NCI-H446 treated with DMSO at 0.1 percent for 48 hours (cell line): ENCODE measurements around the gene RTN4R.

ENCODE experiments used
- DNase-seq: peaks from one replicate; lab custom pipeline; 2025; lab: John Stamatoyannopoulos, UW

The RTN4R gene

GRCh38 chr22:20213833-20214708 is 54.0 kb downstream of the RTN4R start:
- DNase-seq: no peak

GRCh38 chr22:20212754-20213699 is 55.1 kb downstream of the RTN4R start:
- no peak for DNase-seq

- DNase-seq: no peak
These were observed 55.9 kb downstream of the RTN4R start for GRCh38 chr22:20211997-20212753.

- no peak for DNase-seq
These were observed 56.6 kb downstream of the RTN4R start for GRCh38 chr22:20211409-20211996.

- DNase-seq: no peak
These were observed 57.6 kb downstream of the RTN4R start for GRCh38 chr22:20210473-20211059.

GRCh38 chr22:20209761-20210250 is 58.3 kb downstream of the RTN4R start:
- DNase-seq: no peak

- DNase-seq: no peak
These were observed 59.3 kb downstream of the RTN4R start for GRCh38 chr22:20208713-20209310.

- no peak for DNase-seq
These were observed 60.7 kb downstream of the RTN4R start for GRCh38 chr22:20207277-20208025.

GRCh38 chr22:20206709-20207215 is 61.4 kb downstream of the RTN4R start:
- DNase-seq: no peak

GRCh38 chr22:20205964-20206708 is 62.0 kb downstream of the RTN4R start:
- no peak for DNase-seq

- DNase-seq: no peak
These were observed 62.6 kb downstream of the RTN4R start for GRCh38 chr22:20205464-20205963.

- no peak for DNase-seq
These were observed 63.3 kb downstream of the RTN4R start for GRCh38 chr22:20204806-20205205.

- no peak for DNase-seq
These were observed 63.8 kb downstream of the RTN4R start for GRCh38 chr22:20204311-20204710.

- DNase-seq: no peak
These were observed 64.4 kb downstream of the RTN4R start for GRCh38 chr22:20203552-20204201.

GRCh38 chr22:20203142-20203551 is 65.0 kb downstream of the RTN4R start:
- DNase-seq: no peak

GRCh38 chr22:20201837-20202392 is 66.2 kb downstream of the RTN4R start:
- no peak for DNase-seq

- DNase-seq: no peak
These were observed 68.2 kb downstream of the RTN4R start for GRCh38 chr22:20199906-20200305.

GRCh38 chr22:20199413-20199842 is 68.7 kb downstream of the RTN4R start:
- no peak for DNase-seq
